Measurements from ENCODE around the gene TAL2.

Gene TAL2

DNA sequence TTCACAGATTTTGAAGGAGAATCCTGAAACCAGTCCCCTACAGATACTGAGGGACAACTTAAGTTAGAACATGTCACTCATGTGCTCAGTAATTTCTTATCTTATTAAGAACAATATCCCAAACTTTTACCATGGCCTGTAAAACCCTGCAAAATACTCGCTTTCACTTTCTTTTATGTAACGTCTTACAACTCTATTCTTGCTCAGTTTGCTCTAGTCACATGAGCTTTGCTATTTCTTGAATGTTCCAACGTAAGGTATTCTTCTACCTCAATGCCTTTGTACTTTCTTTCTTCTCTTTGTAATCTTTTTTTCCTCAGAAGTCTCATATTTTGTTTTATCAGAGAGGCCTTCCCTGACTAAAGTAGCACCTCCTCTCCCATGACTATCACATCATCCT, 46.1 kb downstream of the TAL2 start:
- no peak overlapping the region for H3K4me3 ChIP-seq (ENCODE audit: low read depth, low read length)
- TF ChIP-seq, protein P1, sequence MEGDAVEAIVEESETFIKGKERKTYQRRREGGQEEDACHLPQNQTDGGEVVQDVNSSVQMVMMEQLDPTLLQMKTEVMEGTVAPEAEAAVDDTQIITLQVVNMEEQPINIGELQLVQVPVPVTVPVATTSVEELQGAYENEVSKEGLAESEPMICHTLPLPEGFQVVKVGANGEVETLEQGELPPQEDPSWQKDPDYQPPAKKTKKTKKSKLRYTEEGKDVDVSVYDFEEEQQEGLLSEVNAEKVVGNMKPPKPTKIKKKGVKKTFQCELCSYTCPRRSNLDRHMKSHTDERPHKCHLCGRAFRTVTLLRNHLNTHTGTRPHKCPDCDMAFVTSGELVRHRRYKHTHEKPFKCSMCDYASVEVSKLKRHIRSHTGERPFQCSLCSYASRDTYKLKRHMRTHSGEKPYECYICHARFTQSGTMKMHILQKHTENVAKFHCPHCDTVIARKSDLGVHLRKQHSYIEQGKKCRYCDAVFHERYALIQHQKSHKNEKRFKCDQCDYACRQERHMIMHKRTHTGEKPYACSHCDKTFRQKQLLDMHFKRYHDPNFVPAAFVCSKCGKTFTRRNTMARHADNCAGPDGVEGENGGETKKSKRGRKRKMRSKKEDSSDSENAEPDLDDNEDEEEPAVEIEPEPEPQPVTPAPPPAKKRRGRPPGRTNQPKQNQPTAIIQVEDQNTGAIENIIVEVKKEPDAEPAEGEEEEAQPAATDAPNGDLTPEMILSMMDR (IDR thresholded peaks at IDR 0.05; ENCODE audit: low read depth, low read length): no peak

DNA sequence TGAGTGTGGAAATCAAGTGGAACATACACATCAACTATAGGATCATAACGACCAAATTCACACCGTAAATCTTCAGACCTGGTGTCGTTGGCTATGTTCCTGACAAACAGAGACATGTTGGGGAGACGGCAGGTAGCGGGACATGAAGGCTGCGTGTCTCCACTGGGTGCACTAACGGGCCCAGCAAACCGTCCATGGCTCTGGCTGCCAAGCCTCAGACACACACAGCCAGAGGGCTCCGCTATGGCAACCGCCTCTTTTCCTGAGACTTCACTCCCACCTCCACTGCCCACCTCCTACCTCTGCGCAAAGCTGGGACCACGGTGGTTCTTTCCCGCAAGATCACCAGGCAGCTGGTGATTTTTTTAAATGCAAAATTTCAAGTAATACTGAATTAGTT, 48.4 kb downstream of the TAL2 start:
- no peak overlapping the region for H3K4me3 ChIP-seq (ENCODE audit: low read depth, low read length)
- TF ChIP-seq, protein P1 (IDR thresholded peaks at IDR 0.05; ENCODE audit: low read depth, low read length): no peak

DNA sequence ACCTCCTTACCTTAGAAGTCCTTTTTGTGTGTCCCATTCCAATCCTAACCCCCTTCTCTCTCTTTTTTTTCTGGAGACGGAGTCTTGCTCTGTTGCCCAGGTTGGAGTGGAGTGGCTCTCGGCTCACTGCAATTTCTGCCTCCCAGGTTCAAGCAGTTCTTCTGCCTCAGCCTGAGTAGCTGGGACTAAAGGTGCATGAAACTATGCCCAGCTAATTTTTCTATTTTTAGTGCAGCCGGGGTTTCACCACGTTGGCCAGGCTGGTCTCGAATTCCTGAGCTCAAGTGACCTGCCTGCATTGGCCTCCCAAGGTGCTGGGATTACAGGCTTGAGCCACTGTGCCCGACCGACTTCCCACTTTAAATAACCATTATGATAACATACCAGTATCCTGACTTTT, 49.6 kb downstream of the TAL2 start:
- H3K4me3 ChIP-seq (ENCODE audit: low read depth, low read length): no peak overlapping the region
- TF ChIP-seq, protein P1 (IDR thresholded peaks at IDR 0.05; ENCODE audit: low read depth, low read length): no peak

DNA sequence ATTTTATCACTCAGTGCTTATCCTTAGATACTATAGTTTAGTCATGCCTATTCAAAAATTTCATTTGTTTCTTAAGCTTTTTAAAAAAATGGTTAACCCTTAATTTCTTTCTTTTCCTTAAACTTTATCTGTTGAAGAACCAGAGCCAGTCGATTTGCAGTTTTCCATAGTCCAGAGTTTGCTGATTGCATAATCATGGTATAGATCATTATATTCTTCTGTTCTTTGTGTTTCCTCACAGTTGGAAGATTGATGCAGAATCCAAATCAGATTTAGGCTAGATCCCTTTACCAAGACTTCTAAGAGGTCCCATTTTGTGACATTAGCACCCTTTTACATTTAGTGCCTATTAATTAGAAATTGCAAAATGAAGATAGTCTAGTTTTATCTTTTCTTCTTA, 50.0 kb downstream of the TAL2 start:
- TF ChIP-seq, protein P1 (IDR thresholded peaks at IDR 0.05; ENCODE audit: low read depth, low read length): no peak
- H3K4me3 ChIP-seq (ENCODE audit: low read depth, low read length): no peak overlapping the region
